Activated CD8-positive, alpha-beta memory T cell treated with anti-CD3 and anti-CD28 coated beads, Interleukin-2, amount 50 U/mL, for 48 hours (primary cell): ENCODE data around the gene CPNE6.

Source experiments
- DNase-seq: peaks from one replicate; pipeline ENCODE4 v3.0.0-alpha.2; 2020

The CPNE6 gene

GRCh38 chr14:24055971-24056799 is 15.2 kb upstream of the CPNE6 start:
- no peak for DNase-seq

GRCh38 chr14:24056800-24057184 is 14.6 kb upstream of the CPNE6 start:
- DNase-seq = no peak

- no peak for DNase-seq
Observed at GRCh38 chr14:24057271-24057670, 14.1 kb upstream of the CPNE6 start.

GRCh38 chr14:24057867-24058259 is 13.5 kb upstream of the CPNE6 start:
- no peak for DNase-seq

GRCh38 chr14:24058260-24058950 is 13.0 kb upstream of the CPNE6 start:
- DNase-seq = no peak

- no peak for DNase-seq
Observed at GRCh38 chr14:24058951-24059475, 12.3 kb upstream of the CPNE6 start.

GRCh38 chr14:24059841-24060388 is 11.4 kb upstream of the CPNE6 start:
- no peak for DNase-seq

- no peak for DNase-seq
Observed at GRCh38 chr14:24060443-24060842, 10.9 kb upstream of the CPNE6 start.

GRCh38 chr14:24060984-24061913 is 10.1 kb upstream of the CPNE6 start:
- no peak for DNase-seq

GRCh38 chr14:24062216-24062980 is 9.0 kb upstream of the CPNE6 start:
- no peak for DNase-seq

- no peak for DNase-seq
Observed at GRCh38 chr14:24063263-24063836, 8.0 kb upstream of the CPNE6 start.

- no peak for DNase-seq
Observed at GRCh38 chr14:24064091-24064795, 7.1 kb upstream of the CPNE6 start.

GRCh38 chr14:24064856-24065255 is 6.5 kb upstream of the CPNE6 start:
- DNase-seq = no peak

GRCh38 chr14:24065408-24065807 is 6.0 kb upstream of the CPNE6 start:
- no peak for DNase-seq

- DNase-seq = no peak
Observed at GRCh38 chr14:24066496-24067132, 4.7 kb upstream of the CPNE6 start.

GRCh38 chr14:24067133-24068082 is 4.0 kb upstream of the CPNE6 start:
- no peak for DNase-seq

- no peak for DNase-seq
Observed at GRCh38 chr14:24068711-24069410, 2.5 kb upstream of the CPNE6 start.

- no peak for DNase-seq
Observed at GRCh38 chr14:24069411-24069735, 2.0 kb upstream of the CPNE6 start.
